HepG2 (cell line): ENCODE data around the gene DHRS11. TPM values are rescaled to one million over a fixed set of nuclear protein-coding genes. Genes with fewer than 3 reads are reported as not detected.

ENCODE experiments used
- HOXA7 ChIP-seq: sonication (generic); formaldehyde crosslinking; IDR thresholded peaks from 2 replicates; pipeline ENCODE4 v1.8.1; 2022; ENCODE audit warnings: mild to moderate bottlenecking, missing genetic modification reagents, moderate library complexity
- JUNB ChIP-seq: sonication (generic); formaldehyde crosslinking; IDR thresholded peaks from 2 replicates; pipeline ENCODE4 v1.8.0; 2022; ENCODE audit warnings: missing genetic modification reagents, mild to moderate bottlenecking, borderline replicate concordance
- KLF11 ChIP-seq: IDR thresholded peaks from 2 replicates; pipeline ENCODE4 v1.6.1; 2016; ENCODE audit warnings: missing compliant biosample characterization
- MYC ChIP-seq: sonication (generic); formaldehyde crosslinking; IDR thresholded peaks from 2 replicates; pipeline ENCODE4 v1.9.0; 2021; ENCODE audit warnings: missing genetic modification reagents, borderline replicate concordance
- PPARG ChIP-seq: conservative IDR thresholded peaks from 2 replicates; pipeline ENCODE4 v1.6.1; 2016; ENCODE audit warnings: missing biosample characterization, missing genetic modification reagents
- RCOR2 ChIP-seq: IDR thresholded peaks from 2 replicates; pipeline ENCODE4 v1.6.1; 2016; ENCODE audit warnings: missing biosample characterization, missing genetic modification reagents
- REPIN1 ChIP-seq: sonication (generic); formaldehyde crosslinking; IDR thresholded peaks from 2 replicates; pipeline ENCODE4 v1.8.0; 2022; ENCODE audit warnings: missing genetic modification reagents, low read depth, mild to moderate bottlenecking, borderline replicate concordance
- RFX3 ChIP-seq: IDR thresholded peaks from 2 replicates; pipeline ENCODE4 v1.6.1; 2016; ENCODE audit warnings: missing biosample characterization, missing genetic modification reagents
- STAG1 ChIP-seq: sonication (generic); formaldehyde crosslinking; IDR thresholded peaks from 2 replicates; pipeline ENCODE4 v1.4.0; 2020; ENCODE audit warnings: missing genetic modification reagents
- ZBTB38 ChIP-seq: sonication (generic); formaldehyde crosslinking; IDR thresholded peaks from 2 replicates; pipeline ENCODE4 v1.5.1; 2020; ENCODE audit warnings: mild to moderate bottlenecking, missing genetic modification reagents
- ZFP37 ChIP-seq: sonication (generic); formaldehyde crosslinking; IDR thresholded peaks from 2 replicates; pipeline ENCODE4 v1.4.0; 2020; ENCODE audit warnings: missing genetic modification reagents, borderline replicate concordance
- ZNF20 ChIP-seq: sonication (generic); formaldehyde crosslinking; IDR thresholded peaks from 2 replicates; pipeline ENCODE4 v1.4.0; 2020; ENCODE audit warnings: mild to moderate bottlenecking, moderate library complexity, missing genetic modification reagents
- ZNF510 ChIP-seq: sonication (generic); formaldehyde crosslinking; IDR thresholded peaks from 2 replicates; pipeline ENCODE4 v1.4.0; 2020; ENCODE audit warnings: low read depth, mild to moderate bottlenecking, missing genetic modification reagents
- ZNF567 ChIP-seq: sonication (generic); formaldehyde crosslinking; IDR thresholded peaks from 2 replicates; pipeline ENCODE4 v1.8.1; 2023; ENCODE audit warnings: mild to moderate bottlenecking, missing genetic modification reagents, borderline replicate concordance
- ZNF709 ChIP-seq: sonication (generic); formaldehyde crosslinking; IDR thresholded peaks from 2 replicates; pipeline ENCODE4 v1.5.0; 2020; ENCODE audit warnings: mild to moderate bottlenecking, missing genetic modification reagents
- ZNF782 ChIP-seq: sonication (generic); formaldehyde crosslinking; IDR thresholded peaks from 2 replicates; pipeline ENCODE4 v1.4.0; 2020; ENCODE audit warnings: missing genetic modification reagents, mild to moderate bottlenecking, borderline replicate concordance
- ZNF879 ChIP-seq: sonication (generic); formaldehyde crosslinking; IDR thresholded peaks from 2 replicates; pipeline ENCODE4 v1.8.1; 2023; ENCODE audit warnings: missing genetic modification reagents
- polyA plus RNA-seq, 8 experiments: library from polyadenylated mRNA; depleted of rRNA in 3 of 8; stranded (reverse) in 7 of 8; unstranded in 1 of 8; fragments of >200 nt; fragmentation: Illumina TruSeq in 4 of 8; extraction: Trizol in 4 of 8; gene quantifications; 2 replicates each; pipeline versions ENCODE4 v1.2.1 to v1.2.3, GENCODE V29; 2011 to 2016; ENCODE audit warnings: low read depth in 4 of 8, missing spikeins in 1 of 8, mixed read lengths in 1 of 8; ENCODE audit not compliant: insufficient read depth in 1 of 8
- total RNA-seq, 5 experiments: library from RNA; depleted of rRNA; stranded (reverse); fragments of >200 nt; fragmentation: Illumina TruSeq; extraction: Trizol; gene quantifications; 2 replicates each; pipeline ENCODE4 v1.2.3, GENCODE V29; 2016; ENCODE audit warnings: low read depth in 1 of 5
- TF ChIP-seq, protein P1 (sequence below): sonication (generic); formaldehyde crosslinking; IDR thresholded peaks from 2 replicates; pipeline ENCODE4 v1.4.0; 2020; ENCODE audit warnings: missing genetic modification reagents
- TF ChIP-seq, protein P2 (sequence below): fragments of 450-650 bp; IDR thresholded peaks from 2 replicates; pipeline ENCODE4 v1.6.1; 2017
- TF ChIP-seq, protein P3 (sequence below): sonication (generic); formaldehyde crosslinking; IDR thresholded peaks from 2 replicates; pipeline ENCODE4 v1.5.0; 2020; ENCODE audit warnings: missing genetic modification reagents
- TF ChIP-seq, protein P4 (sequence below): sonication (generic); IDR thresholded peaks from 2 replicates; pipeline ENCODE4 v1.6.1; 2016; ENCODE audit warnings: low read depth, borderline replicate concordance
- TF ChIP-seq, protein P5 (sequence below): sonication (generic); formaldehyde crosslinking; conservative IDR thresholded peaks from 2 replicates; pipeline ENCODE4 v1.4.0; 2020; ENCODE audit warnings: missing genetic modification reagents

DHRS11 gene
- total and polyA plus RNA-seq, 2 of the 13 experiments (the other 11 are each of a cell fraction or from before 2014, with no cell fraction given), result 28.4 to 41.9 TPM

DNA sequence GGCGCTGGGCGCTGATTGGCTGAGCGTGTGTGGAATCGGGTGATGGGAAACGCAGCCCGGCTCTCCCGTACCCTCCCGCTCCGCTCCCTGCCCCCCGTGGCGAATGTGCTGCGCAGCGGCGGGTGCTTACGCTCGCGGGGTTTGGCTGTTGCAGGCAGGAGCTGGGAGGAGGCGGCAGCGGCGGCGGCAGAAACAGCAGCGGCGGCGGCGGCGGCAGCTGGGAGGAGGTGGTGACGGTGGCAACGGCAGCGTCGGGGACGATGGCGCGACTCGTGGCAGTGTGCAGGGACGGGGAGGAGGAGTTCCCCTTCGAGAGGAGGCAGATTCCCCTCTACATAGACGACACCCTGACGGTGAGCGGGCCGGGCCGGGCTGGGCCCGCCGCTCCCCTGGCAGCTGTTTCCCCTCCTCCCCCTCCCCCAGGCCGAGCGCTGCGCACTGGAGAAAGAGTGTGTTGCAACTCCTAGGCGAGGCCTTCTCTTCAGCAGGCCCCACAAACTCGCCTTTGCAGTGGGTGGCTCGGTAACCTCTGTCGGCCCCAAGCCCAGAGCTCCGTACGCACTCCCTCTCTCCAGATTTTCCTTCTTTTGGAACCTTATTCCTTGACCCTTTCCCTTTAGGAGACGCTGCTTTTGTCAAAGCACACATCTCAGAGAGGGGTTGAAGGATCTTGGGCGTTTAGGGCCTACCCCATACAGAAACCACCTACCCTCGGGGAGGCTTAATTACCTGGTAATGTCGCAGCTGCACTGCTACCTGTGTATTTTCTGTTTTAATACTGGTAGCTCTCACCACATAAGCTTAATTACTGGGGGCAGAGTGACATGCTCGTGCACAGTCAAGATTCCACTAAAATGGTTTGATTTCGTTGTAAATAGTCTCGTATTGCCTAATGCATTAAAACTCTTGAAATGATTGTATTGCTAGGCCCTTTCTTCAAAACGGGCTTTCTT is 45.9 kb upstream of the DHRS11 start (continued):
- TF ChIP-seq, protein P1, sequence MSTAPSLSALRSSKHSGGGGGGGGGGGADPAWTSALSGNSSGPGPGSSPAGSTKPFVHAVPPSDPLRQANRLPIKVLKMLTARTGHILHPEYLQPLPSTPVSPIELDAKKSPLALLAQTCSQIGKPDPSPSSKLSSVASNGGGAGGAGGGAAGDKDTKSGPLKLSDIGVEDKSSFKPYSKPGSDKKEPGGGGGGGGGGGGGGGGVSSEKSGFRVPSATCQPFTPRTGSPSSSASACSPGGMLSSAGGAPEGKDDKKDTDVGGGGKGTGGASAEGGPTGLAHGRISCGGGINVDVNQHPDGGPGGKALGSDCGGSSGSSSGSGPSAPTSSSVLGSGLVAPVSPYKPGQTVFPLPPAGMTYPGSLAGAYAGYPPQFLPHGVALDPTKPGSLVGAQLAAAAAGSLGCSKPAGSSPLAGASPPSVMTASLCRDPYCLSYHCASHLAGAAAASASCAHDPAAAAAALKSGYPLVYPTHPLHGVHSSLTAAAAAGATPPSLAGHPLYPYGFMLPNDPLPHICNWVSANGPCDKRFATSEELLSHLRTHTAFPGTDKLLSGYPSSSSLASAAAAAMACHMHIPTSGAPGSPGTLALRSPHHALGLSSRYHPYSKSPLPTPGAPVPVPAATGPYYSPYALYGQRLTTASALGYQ, result peak; percentile 6; the same call in 1 of the 2 replicates
- TF ChIP-seq PPARG (CRISPR knock-in tag) (no peak), ZBTB38 (peak; percentile 77), ZNF510 (no peak), REPIN1 (CRISPR knock-in tag) (no peak; the same call in 1 of the 2 replicates), STAG1 (no peak), HOXA7 (CRISPR knock-in tag) (no peak), JUNB (CRISPR knock-in tag) (no peak), MYC (CRISPR knock-in tag) (peak; percentile 81), ZNF709 (CRISPR knock-in tag) (peak; percentile 80), ZNF20 (CRISPR knock-in tag) (no peak), ZFP37 (no peak), RFX3 (CRISPR knock-in tag) (no peak), ZNF567 (CRISPR knock-in tag) (no peak), KLF11 (CRISPR knock-in tag) (no peak), ZNF879 (CRISPR knock-in tag) (no peak), ZNF782 (CRISPR knock-in tag) (peak; percentile 76; the same call in 1 of the 2 replicates), RCOR2 (CRISPR knock-in tag) (no peak)
- TF ChIP-seq, protein P2, sequence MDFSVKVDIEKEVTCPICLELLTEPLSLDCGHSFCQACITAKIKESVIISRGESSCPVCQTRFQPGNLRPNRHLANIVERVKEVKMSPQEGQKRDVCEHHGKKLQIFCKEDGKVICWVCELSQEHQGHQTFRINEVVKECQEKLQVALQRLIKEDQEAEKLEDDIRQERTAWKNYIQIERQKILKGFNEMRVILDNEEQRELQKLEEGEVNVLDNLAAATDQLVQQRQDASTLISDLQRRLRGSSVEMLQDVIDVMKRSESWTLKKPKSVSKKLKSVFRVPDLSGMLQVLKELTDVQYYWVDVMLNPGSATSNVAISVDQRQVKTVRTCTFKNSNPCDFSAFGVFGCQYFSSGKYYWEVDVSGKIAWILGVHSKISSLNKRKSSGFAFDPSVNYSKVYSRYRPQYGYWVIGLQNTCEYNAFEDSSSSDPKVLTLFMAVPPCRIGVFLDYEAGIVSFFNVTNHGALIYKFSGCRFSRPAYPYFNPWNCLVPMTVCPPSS, result no peak
- TF ChIP-seq, protein P3, sequence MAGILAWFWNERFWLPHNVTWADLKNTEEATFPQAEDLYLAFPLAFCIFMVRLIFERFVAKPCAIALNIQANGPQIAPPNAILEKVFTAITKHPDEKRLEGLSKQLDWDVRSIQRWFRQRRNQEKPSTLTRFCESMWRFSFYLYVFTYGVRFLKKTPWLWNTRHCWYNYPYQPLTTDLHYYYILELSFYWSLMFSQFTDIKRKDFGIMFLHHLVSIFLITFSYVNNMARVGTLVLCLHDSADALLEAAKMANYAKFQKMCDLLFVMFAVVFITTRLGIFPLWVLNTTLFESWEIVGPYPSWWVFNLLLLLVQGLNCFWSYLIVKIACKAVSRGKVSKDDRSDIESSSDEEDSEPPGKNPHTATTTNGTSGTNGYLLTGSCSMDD, result no peak
- TF ChIP-seq, protein P4, sequence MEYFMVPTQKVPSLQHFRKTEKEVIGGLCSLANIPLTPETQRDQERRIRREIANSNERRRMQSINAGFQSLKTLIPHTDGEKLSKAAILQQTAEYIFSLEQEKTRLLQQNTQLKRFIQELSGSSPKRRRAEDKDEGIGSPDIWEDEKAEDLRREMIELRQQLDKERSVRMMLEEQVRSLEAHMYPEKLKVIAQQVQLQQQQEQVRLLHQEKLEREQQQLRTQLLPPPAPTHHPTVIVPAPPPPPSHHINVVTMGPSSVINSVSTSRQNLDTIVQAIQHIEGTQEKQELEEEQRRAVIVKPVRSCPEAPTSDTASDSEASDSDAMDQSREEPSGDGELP, result peak; percentile 90; the same call in 1 of the 2 replicates
- TF ChIP-seq, protein P5, sequence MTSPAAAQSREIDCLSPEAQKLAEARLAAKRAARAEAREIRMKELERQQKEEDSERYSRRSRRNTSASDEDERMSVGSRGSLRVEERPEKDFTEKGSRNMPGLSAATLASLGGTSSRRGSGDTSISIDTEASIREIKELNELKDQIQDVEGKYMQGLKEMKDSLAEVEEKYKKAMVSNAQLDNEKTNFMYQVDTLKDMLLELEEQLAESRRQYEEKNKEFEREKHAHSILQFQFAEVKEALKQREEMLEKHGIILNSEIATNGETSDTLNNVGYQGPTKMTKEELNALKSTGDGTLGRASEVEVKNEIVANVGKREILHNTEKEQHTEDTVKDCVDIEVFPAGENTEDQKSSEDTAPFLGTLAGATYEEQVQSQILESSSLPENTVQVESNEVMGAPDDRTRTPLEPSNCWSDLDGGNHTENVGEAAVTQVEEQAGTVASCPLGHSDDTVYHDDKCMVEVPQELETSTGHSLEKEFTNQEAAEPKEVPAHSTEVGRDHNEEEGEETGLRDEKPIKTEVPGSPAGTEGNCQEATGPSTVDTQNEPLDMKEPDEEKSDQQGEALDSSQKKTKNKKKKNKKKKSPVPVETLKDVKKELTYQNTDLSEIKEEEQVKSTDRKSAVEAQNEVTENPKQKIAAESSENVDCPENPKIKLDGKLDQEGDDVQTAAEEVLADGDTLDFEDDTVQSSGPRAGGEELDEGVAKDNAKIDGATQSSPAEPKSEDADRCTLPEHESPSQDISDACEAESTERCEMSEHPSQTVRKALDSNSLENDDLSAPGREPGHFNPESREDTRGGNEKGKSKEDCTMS (CRISPR knock-in tag), result no peak
